K562 (cell line): Measurements from ENCODE around the gene GNAZ. TPM values are rescaled to one million over a fixed set of nuclear protein-coding genes. Genes with fewer than 3 reads are reported as not detected.

Experiments
- FOXK1 ChIP-seq: sonication (generic); formaldehyde crosslinking; IDR thresholded peaks from 2 replicates; pipeline ENCODE4 v1.8.0; 2022; ENCODE audit warnings: missing genetic modification reagents, mild to moderate bottlenecking, borderline replicate concordance
- GABPB2 ChIP-seq: fragments of 250-450 bp; sonication (Bioruptor Pico); conservative IDR thresholded peaks from 2 replicates; pipeline ENCODE4 v1.5.1; 2021; ENCODE audit warnings: mild to moderate bottlenecking
- KLF16 ChIP-seq: IDR thresholded peaks from 2 replicates; pipeline ENCODE4 v1.6.1; 2016; ENCODE audit warnings: antibody characterized with exemption
- MAFK ChIP-seq: IDR thresholded peaks from 2 replicates; pipeline ENCODE4 v1.6.1; 2011; ENCODE audit warnings: low read length, improper control_type of control experiment
- SP2 ChIP-seq: IDR thresholded peaks from 2 replicates; pipeline ENCODE4 v1.6.1; 2011; ENCODE audit warnings: mild to moderate bottlenecking, low read depth, low read length, moderate library complexity; ENCODE audit not compliant: poor library complexity, severe bottlenecking; ENCODE audit errors: extremely low read depth
- ZBTB7A ChIP-seq: IDR thresholded peaks from 2 replicates; pipeline ENCODE4 v1.6.1; 2011; ENCODE audit warnings: low read depth, mild to moderate bottlenecking, low read length, moderate library complexity, borderline replicate concordance; ENCODE audit not compliant: control insufficient read depth
- ZFP36 ChIP-seq: fragments of 150-350 bp; IDR thresholded peaks from 2 replicates; pipeline ENCODE4 v1.6.1; 2018; ENCODE audit warnings: low read length, low read depth; ENCODE audit not compliant: partially characterized antibody
- ZNF239 ChIP-seq: fragments of 250-450 bp; sonication (Bioruptor Pico); IDR thresholded peaks from 2 replicates; pipeline ENCODE4 v1.4.0; 2020; ENCODE audit warnings: mild to moderate bottlenecking
- polyA plus RNA-seq, 8 experiments: library from polyadenylated mRNA; depleted of rRNA in 4 of 8; stranded (reverse) in 5 of 8; unstranded in 3 of 8; fragments of >200 nt; fragmentation: Nextera tagmentation in 2 of 8; fragmentation: Illumina TruSeq in 1 of 8; extraction: Ambion mirVana in 2 of 8; extraction: Trizol in 1 of 8; gene quantifications; 2 replicates each; pipeline versions ENCODE4 v1.2.1 to v1.2.3, GENCODE V29; 2011 to 2014; ENCODE audit warnings: inconsistent platforms in 1 of 8, missing spikeins in 1 of 8
- total RNA-seq, 7 experiments: library from RNA; depleted of rRNA in 6 of 7; stranded (reverse); fragments of >200 nt in 6 of 7; fragmentation: Illumina TruSeq in 2 of 7; extraction: Trizol in 2 of 7; gene quantifications; 2 replicates each; pipeline versions ENCODE4 v1.2.1 to v1.2.3, GENCODE V29; 2011 to 2021; ENCODE audit warnings: low replicate concordance in 1 of 7
- TF ChIP-seq, protein P1 (sequence below): sonication (generic); formaldehyde crosslinking; IDR thresholded peaks from 2 replicates; pipeline ENCODE4 v1.8.0; 2023; ENCODE audit warnings: missing genetic modification reagents, mild to moderate bottlenecking, borderline replicate concordance
- TF ChIP-seq, protein P2 (sequence below): fragments of 250-450 bp; sonication (Bioruptor Pico); IDR thresholded peaks from 2 replicates; pipeline ENCODE4 v1.8.0; 2022; ENCODE audit warnings: inconsistent platforms
- TF ChIP-seq, protein P3 (sequence below), 2 experiments: fragments of 450-650 bp in 1 of 2; sonication (generic) in 1 of 2; formaldehyde crosslinking; conservative IDR thresholded peaks; 2 replicates each; pipeline versions ENCODE4 v1.4.0 to v1.8.1; 2020 to 2022; ENCODE audit warnings: mild to moderate bottlenecking in 1 of 2, missing genetic modification reagents in 1 of 2

Gene GNAZ
- total and polyA plus RNA-seq, 9 of the 15 experiments (the other 6 are each of a cell fraction or from before 2014, with no cell fraction given) = 0.04 to 0.22 (median 0.13) TPM; not detected in 3

DNA sequence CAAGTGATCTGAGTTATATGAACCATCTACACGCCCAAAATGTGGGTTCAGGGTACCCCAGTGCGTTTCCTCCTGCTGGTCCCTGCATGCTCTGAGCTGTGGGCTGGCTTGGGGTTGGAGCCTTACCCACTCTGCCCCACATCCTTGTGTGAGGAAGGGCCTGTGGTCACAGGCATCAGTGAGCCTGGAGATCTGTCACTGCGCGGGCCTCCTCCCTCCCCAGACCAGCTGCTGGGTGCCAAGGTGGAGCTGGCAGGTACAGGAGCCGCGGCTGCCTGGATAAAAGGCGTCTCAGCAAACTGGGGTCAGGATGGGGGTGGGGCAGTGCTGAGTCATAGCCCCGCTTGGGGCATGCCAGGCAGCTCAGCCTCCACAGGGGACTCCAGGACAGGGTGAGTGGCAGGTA lies 17.9 kb downstream of the GNAZ start (continued):
- TF ChIP-seq, protein P1, sequence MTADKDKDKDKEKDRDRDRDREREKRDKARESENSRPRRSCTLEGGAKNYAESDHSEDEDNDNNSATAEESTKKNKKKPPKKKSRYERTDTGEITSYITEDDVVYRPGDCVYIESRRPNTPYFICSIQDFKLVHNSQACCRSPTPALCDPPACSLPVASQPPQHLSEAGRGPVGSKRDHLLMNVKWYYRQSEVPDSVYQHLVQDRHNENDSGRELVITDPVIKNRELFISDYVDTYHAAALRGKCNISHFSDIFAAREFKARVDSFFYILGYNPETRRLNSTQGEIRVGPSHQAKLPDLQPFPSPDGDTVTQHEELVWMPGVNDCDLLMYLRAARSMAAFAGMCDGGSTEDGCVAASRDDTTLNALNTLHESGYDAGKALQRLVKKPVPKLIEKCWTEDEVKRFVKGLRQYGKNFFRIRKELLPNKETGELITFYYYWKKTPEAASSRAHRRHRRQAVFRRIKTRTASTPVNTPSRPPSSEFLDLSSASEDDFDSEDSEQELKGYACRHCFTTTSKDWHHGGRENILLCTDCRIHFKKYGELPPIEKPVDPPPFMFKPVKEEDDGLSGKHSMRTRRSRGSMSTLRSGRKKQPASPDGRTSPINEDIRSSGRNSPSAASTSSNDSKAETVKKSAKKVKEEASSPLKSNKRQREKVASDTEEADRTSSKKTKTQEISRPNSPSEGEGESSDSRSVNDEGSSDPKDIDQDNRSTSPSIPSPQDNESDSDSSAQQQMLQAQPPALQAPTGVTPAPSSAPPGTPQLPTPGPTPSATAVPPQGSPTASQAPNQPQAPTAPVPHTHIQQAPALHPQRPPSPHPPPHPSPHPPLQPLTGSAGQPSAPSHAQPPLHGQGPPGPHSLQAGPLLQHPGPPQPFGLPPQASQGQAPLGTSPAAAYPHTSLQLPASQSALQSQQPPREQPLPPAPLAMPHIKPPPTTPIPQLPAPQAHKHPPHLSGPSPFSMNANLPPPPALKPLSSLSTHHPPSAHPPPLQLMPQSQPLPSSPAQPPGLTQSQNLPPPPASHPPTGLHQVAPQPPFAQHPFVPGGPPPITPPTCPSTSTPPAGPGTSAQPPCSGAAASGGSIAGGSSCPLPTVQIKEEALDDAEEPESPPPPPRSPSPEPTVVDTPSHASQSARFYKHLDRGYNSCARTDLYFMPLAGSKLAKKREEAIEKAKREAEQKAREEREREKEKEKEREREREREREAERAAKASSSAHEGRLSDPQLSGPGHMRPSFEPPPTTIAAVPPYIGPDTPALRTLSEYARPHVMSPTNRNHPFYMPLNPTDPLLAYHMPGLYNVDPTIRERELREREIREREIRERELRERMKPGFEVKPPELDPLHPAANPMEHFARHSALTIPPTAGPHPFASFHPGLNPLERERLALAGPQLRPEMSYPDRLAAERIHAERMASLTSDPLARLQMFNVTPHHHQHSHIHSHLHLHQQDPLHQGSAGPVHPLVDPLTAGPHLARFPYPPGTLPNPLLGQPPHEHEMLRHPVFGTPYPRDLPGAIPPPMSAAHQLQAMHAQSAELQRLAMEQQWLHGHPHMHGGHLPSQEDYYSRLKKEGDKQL (CRISPR knock-in tag) = no peak
- TF ChIP-seq SP2 (peak; percentile 17), MAFK (peak; percentile 33; the same call in 1 of the 2 replicates), GABPB2 (CRISPR knock-in tag) (no peak), FOXK1 (CRISPR knock-in tag) (no peak), KLF16 (no peak), ZBTB7A (peak; percentile 35; the same call in 1 of the 2 replicates), ZFP36 (no peak), ZNF239 (no peak)
- TF ChIP-seq, protein P2, sequence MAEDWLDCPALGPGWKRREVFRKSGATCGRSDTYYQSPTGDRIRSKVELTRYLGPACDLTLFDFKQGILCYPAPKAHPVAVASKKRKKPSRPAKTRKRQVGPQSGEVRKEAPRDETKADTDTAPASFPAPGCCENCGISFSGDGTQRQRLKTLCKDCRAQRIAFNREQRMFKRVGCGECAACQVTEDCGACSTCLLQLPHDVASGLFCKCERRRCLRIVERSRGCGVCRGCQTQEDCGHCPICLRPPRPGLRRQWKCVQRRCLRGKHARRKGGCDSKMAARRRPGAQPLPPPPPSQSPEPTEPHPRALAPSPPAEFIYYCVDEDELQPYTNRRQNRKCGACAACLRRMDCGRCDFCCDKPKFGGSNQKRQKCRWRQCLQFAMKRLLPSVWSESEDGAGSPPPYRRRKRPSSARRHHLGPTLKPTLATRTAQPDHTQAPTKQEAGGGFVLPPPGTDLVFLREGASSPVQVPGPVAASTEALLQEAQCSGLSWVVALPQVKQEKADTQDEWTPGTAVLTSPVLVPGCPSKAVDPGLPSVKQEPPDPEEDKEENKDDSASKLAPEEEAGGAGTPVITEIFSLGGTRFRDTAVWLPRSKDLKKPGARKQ (CRISPR knock-in tag) = no peak
- TF ChIP-seq, protein P3, sequence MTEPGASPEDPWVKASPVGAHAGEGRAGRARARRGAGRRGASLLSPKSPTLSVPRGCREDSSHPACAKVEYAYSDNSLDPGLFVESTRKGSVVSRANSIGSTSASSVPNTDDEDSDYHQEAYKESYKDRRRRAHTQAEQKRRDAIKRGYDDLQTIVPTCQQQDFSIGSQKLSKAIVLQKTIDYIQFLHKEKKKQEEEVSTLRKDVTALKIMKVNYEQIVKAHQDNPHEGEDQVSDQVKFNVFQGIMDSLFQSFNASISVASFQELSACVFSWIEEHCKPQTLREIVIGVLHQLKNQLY (CRISPR knock-in tag; conservative IDR thresholded peaks at IDR 0.05) = peak in 1 of 2 experiments; percentile 36; a peak in 2 of 4 replicates
